ENCODE data around the gene NDUFA6. TPM values are rescaled to one million over a fixed set of nuclear protein-coding genes. Genes with fewer than 3 reads are reported as not detected.

NDUFA6 gene
- total and polyA plus RNA-seq, 2 of the 13 experiments (the other 11 are each of a cell fraction or from before 2014, with no cell fraction given) = 68.5 to 87.8 TPM

GRCh38 chr22:42070517-42071422 is 19.8 kb downstream of the NDUFA6 start, which contains the start of gene NAGA (continued):
- peak; percentile 85 for TF ChIP-seq THAP9 (CRISPR knock-in tag; IDR thresholded peaks at IDR 0.05; ENCODE audit: borderline replicate concordance)
- TF ChIP-seq ZNF143 (CRISPR knock-in tag; IDR thresholded peaks at IDR 0.05) = peak; percentile 36; the same call in 1 of the 2 replicates
- peak; percentile 64; the same call in 1 of the 2 replicates for TF ChIP-seq ZNF780A (CRISPR knock-in tag; IDR thresholded peaks at IDR 0.05)
- peak; percentile 98 for TF ChIP-seq ZFX (CRISPR knock-in tag; IDR thresholded peaks at IDR 0.05; ENCODE audit: low read depth)
- no peak for TF ChIP-seq TIGD3 (CRISPR knock-in tag; IDR thresholded peaks at IDR 0.05; ENCODE audit: borderline replicate concordance)
- no peak for TF ChIP-seq SCMH1 (CRISPR knock-in tag; IDR thresholded peaks at IDR 0.05; ENCODE audit: borderline replicate concordance)
- no peak for TF ChIP-seq CSRNP2 (CRISPR knock-in tag; conservative IDR thresholded peaks at IDR 0.05; ENCODE audit: low read depth)
- no peak for TF ChIP-seq BHLHE40 (IDR thresholded peaks at IDR 0.05; ENCODE audit: low read length)
- peak; percentile 25 for TF ChIP-seq ZNF407 (CRISPR knock-in tag; IDR thresholded peaks at IDR 0.05; ENCODE audit: not compliant biosample characterization)
- no peak; the same call in 1 of the 2 replicates for TF ChIP-seq THAP8 (CRISPR knock-in tag; IDR thresholded peaks at IDR 0.05; ENCODE audit: borderline replicate concordance)
- 0 out of 2 replicates have a peak, but pooled peaks have one; percentile 59 for TF ChIP-seq ZNF747 (CRISPR knock-in tag; IDR thresholded peaks at IDR 0.05; ENCODE audit: borderline replicate concordance)

Data from HepG2 (cell line).